Stimulated activated CD8-positive, alpha-beta memory T cell treated with anti-CD3 and anti-CD28 coated beads, Interleukin-2, amount 100 ng/mL, for 1 hour (primary cell): Measurements from ENCODE around the gene BLTP3A.

Source experiments
- DNase-seq, 2 donors: peaks; one replicate each; pipeline ENCODE4 v3.0.0-alpha.2; 2020; ENCODE audit warnings: low read depth in 2 of 2

BLTP3A gene

GRCh38 chr6:34829137-34829536 lies 37.3 kb downstream of the BLTP3A start:
- DNase-seq = no peak

- DNase-seq = no peak
Measured at GRCh38 chr6:34832942-34833341, 41.1 kb downstream of the BLTP3A start.

GRCh38 chr6:34834789-34835518 lies 43.1 kb downstream of the BLTP3A start:
- no peak for DNase-seq

- DNase-seq = no peak
Measured at GRCh38 chr6:34836008-34836407, 44.1 kb downstream of the BLTP3A start.

- DNase-seq = no peak
Measured at GRCh38 chr6:34836451-34836850, 44.6 kb downstream of the BLTP3A start.

- no peak for DNase-seq
Measured at GRCh38 chr6:34837528-34837927, 45.6 kb downstream of the BLTP3A start.

- DNase-seq = no peak
Measured at GRCh38 chr6:34839666-34840352, 47.9 kb downstream of the BLTP3A start.
